GM19324 (cell line): ENCODE results near the gene CNN2.

ENCODE experiments used
- ATAC-seq: cut with Tn5 transposase; IDR thresholded peaks from one replicate; pipeline ENCODE4 v1.9.1; 2021; ENCODE audit warnings: mild to moderate bottlenecking, moderate library complexity; ENCODE audit not compliant: unreplicated experiment, low FRiP score

The CNN2 gene

DNA sequence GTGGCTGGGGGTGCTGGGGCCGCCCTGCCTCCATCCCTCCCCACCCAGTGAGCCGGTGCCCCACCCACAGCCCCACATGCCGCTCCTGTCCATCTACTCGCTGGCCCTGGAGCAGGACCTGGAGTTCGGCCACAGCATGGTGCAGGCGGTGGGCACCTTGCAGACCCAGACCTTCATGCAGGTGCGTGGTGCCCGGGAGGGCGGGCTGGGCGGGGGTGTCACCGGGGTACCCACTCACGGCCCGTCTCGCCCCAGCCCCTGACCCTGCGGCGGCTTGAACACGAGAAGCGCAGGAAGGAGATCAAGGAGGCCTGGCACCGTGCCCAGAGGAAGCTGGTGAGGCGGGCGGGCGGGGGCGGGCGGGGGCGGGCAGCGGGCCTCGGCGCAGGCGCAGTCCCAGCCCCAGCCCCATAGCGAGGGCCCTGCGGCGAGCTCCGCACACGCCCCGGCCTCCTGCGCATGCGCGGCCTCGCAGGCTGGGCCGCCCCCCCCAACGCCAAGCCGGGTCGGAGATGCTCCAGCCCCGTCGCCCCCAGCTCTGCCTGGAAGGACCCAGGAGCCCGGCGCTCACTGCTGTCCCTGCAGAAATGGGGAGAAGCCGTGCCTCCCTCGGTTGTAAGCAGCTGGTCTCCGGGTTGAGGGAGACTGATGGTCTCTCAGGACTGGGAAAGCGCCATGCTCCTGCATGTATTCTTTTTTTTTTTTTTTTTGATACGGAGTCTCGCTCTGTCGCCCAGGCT, 48.3 kb downstream of the CNN2 start:
- peak; percentile 57 for ATAC-seq

DNA sequence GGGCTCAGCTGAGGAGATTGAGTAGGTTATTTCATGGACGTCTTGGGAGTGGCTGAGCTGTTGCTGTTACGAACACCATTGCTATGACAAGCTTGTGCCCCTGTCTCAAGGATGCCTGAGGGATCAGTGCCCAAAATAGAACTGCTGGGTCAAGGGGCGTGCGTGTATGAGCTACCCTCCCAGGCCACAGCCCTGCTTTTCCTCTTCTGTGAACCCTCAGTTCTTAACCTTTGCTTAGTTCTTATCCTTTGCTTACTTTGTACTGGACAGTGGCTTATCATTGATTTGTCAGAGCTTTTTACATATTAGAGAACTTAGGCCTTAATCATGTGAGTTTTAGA, 49.6 kb downstream of the CNN2 start:
- no peak for ATAC-seq

DNA sequence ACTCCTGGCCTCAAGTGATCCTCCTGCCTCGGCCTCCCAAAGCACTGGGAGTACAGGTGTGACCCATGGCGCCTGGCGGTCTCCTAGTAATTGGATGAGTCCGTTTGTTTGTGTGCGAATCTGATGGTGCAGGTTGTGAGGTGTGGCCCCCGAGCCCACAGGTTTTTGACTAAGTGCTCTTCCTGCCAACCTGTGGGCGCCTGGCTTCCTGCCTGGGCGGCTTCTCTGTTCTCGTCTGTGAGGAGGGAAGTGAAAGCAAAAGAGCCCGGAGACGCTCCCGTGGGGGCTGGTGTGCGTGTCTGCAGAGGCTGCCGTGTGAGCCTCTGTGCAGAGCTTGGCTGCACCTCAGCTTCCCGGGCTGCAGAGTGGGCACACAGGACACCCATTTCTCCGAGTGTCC, 50.5 kb downstream of the CNN2 start:
- ATAC-seq: peak; percentile 60

DNA sequence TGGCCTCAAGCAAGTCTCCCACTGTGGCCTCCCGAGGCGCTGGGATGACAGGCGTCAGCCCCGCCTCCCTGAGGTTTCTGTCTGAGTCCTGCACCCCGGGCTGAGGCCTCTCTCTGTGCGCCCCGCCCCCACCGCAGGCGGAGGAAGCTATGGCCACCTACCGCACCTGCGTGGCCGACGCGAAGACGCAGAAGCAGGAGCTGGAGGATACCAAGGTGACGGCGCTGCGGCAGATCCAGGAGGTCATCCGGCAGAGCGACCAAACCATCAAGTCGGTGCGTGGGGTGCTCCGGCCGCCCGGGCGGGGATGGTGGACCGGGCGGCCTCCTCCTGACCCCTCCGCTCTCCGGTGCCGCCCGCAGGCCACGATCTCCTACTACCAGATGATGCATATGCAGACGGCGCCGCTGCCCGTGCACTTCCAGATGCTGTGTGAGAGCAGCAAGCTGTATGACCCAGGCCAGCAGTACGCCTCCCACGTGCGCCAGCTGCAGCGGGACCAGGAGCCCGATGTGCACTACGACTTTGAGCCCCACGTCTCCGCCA, 53.2 kb downstream of the CNN2 start:
- no peak for ATAC-seq

DNA sequence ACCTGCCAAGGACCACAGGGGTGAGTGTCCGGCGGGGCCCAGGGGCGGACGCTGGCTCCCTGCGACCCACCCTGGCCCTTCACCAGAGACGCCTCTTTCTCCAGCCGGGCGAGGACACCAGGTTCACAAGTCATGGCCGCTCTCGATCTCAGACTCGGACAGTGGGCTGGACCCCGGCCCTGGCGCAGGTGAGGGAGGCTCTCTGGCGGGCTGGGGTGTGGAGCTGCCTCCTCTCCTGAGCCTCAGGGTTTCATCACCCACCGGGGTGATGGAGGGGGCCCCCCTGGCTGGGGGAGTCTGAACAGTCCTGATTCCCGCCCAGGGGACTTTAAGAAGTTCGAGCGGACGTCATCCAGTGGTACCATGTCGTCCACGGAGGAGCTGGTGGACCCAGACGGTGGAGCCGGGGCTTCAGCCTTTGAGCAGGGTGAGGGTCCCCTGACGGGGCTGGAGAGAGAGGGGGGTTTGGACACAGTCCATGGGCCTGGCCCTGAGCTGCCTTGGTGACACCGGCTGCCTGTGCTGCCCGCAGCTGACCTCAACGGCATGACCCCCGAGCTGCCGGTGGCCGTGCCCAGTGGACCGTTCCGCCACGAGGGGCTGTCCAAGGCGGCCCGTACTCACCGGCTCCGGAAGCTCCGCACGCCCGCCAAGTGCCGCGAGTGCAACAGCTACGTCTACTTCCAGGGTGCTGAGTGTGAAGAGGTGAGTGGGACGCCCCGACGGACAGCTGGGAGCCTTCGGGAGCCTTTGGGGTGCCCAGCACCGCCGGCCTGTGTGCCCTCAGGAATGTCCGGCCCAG, 54.2 kb downstream of the CNN2 start:
- ATAC-seq: no peak

DNA sequence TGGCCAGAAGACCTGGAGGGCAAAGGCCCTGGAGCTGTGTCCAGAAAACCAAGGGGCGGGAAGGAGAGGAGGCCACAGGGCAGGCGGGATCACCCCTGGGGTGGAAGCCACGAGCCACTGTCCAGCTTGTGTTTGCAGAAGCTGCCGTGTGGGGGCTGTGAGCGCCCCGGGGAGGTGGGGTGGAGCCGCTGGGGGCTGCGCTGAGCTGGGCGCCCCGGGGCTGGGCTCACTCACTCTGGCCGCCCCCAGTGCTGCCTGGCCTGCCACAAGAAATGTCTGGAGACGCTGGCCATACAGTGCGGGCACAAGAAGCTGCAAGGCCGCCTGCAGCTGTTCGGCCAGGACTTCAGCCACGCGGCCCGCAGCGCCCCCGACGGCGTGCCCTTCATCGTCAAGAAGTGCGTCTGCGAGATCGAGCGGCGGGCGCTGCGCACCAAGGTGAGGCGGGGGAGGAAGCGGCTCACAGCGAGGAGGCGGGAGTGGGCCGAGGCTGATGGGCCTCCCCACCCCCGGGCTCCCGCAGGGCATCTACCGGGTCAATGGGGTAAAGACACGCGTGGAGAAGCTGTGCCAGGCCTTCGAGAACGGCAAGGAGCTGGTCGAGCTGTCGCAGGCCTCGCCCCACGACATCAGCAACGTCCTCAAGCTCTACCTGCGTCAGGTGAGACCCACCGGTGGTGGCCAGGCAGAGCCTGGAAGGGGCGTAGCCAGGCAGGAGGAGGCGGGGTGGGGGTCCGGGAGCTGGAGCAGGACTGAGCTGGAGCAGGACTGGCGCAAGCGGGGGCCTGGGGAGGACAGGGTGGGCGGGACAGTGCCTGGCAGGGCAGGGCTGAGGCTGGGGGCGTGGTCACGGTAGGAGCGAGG, 55.1 kb downstream of the CNN2 start:
- no peak for ATAC-seq

DNA sequence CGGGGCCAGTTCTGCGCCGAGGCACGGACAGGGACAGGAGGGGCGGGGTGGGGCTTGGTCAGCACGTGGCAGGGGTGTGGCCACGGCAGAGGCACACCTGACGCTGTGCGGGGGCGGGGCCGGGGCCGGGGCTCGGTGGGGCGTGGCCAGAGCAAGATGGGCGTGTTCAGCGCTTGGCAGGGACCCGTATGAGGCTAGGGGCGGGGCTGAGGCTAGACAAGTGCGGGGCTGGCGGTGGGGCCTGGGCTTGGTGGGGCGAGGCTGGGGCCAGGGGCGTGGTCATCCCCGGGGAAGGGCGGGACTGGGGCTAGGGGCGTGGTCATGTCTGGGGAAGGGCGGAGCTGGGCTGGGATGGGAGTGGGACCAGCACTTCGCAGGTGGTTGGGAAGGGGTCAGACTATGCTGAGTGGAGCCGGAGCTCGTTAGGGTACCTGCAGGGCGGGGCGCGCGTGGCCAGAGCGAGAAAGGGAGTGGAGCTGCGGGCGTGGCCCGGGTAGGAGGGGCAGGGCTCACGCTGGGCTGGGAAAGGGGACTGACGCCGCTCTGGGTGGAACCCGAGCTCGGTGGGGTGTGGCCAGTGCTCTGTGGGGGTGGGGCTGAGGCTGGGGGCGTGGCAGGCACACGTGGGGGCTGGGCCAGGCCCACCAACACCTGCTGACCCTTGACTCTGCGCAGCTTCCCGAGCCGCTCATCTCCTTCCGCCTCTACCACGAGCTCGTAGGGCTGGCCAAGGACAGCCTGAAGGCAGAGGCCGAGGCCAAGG, 55.9 kb downstream of the CNN2 start:
- ATAC-seq: no peak

DNA sequence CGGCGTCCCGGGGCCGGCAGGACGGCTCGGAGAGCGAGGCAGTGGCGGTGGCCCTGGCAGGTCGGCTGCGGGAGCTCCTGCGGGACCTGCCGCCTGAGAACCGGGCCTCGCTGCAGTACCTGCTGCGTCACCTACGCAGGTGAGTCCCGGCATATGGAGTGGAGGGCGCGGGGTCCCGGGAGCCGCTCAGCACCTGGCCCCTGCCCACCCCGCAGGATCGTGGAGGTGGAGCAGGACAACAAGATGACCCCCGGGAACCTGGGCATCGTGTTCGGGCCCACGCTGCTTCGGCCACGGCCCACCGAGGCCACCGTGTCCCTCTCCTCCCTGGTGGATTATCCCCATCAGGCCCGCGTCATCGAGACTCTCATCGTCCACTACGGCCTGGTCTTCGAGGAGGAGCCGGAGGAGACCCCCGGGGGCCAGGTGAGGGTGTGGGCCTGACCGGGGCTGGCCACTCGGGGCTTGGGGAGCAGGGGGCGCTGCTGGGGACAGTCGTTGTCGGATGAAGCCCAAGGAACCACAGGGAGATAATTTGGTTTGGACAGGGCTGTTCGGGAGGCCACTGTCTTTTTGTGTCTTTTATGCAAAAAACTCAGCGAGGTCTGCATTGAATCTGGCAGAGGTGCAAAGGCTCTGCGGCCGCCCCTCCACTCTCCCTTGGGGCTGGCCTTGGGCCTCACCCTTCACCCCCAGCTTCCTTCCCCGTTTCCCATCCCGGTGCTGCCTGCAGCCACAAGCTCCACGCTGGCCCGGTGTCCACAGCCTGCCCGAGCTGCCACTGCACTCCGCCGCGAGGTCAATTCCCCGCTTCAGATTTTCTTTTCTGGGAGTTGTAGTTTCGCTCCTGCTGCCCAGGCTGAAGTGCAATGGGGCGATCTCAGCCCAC, 56.8 kb downstream of the CNN2 start:
- no peak for ATAC-seq

DNA sequence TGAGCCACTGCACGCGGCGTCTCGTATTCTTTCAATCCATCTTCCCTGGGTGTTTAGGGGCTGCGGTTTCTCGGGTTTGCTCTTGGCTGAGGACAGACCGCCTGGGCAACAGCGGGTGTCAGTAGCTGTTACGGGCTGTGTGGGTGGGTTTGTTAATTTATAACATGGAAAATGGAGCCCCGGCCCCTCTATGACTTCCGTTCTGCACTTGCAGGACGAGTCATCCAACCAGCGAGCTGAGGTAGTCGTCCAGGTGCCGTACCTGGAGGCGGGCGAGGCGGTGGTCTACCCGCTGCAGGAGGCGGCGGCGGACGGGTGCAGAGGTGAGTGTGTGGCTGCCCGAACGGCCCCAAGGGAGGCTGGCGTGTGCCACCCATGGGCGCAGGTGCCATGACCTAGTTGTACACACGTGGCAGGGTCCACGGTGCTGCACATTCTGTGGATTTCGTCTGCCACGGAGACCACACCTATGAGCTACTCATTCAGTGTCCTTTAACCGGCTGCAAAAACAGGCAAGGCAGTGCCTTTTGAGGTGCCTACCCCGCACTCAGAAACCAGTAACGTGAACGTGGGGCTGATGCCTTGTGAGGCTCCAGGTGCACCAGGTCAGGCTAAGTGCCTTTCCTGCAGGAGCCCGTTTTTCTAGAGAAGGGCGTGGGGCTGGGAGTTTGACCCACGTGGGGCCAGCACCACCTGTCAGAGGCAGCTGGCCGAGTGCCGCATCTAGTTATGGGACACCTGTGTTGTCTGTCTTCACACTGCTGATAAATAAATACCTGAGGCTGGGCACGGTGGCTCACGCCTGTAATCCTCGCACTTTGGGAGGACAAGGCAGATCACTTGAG, 57.8 kb downstream of the CNN2 start:
- no peak for ATAC-seq

DNA sequence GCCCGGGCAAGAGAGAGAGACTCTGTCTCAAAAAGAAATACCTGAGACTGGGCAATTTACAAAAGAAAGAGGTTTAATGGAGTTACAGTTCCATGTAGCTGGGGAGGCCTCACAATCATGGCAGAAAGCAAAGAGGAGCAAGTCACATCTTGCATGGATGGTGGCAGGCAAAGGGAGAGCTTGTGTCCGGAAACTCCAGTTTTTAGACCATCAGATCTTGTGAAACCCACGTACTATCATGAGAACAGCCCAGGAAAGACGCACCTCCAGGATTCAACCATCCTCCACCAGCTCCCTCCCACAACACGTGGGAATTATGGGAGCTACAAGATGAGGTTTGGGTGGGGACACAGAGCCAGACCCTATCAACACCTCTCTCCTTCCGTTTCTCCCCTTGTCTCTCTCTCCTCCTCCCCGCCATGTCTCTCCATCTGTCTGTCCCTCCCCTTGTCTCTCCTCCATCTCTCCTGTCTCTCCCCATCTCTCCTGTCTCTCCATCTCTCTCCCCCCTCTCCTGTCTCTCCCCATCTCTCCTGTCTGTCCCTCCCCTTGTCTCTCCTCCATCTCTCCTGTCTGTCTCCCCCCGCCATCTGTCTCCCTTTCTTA, 58.7 kb downstream of the CNN2 start:
- ATAC-seq: no peak

DNA sequence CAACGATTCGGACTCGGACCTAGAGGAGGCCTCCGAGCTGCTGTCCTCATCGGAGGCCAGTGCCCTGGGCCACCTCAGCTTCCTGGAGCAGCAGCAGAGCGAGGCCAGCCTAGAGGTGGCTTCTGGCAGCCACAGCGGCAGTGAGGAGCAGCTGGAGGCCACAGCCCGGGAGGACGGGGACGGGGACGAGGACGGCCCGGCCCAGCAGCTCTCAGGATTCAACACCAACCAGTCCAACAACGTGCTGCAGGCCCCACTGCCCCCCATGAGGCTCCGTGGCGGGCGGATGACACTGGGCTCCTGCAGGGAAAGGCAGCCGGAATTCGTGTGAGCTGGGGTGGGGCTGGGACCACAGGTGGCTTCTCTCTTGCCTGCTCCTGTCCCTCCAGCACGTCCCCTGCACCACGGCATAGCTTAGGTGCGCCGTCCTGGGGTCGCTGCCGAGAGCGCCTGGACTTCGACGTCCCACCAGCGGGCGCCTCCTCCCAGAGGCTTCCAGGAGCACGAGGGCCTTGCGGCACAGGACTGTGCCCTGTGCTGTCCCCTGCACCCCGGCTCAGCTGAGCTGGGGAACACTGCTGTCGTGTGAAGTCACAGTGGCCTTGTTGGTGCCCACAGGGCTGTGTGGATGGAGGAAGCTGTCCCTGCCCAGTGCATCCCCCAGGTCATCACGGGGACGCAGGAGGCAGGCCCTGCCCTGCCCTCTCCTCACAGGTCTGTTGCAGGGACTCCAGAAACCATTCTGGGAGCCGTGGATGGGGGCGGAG, 59.5 kb downstream of the CNN2 start:
- ATAC-seq: no peak

DNA sequence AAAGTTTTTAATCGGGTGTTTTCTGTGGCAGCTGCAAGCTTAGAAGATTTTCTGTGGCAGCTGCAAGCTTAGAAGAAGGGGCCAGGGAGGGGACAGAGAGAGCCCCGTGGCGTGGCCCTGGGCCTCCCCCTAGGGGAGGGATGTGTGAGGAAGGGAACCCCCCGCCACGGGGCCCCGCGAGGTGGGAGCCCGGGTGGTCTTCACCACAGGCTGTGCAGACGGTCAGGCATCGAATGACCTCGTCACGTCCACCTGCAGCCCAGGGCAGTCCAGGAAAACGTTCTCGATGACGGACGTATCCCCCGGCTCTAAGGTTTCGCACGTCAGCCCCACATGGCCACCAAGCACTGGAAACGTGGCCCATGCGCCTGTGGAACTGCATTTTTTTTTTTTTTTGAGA, 60.2 kb downstream of the CNN2 start:
- no peak for ATAC-seq

DNA sequence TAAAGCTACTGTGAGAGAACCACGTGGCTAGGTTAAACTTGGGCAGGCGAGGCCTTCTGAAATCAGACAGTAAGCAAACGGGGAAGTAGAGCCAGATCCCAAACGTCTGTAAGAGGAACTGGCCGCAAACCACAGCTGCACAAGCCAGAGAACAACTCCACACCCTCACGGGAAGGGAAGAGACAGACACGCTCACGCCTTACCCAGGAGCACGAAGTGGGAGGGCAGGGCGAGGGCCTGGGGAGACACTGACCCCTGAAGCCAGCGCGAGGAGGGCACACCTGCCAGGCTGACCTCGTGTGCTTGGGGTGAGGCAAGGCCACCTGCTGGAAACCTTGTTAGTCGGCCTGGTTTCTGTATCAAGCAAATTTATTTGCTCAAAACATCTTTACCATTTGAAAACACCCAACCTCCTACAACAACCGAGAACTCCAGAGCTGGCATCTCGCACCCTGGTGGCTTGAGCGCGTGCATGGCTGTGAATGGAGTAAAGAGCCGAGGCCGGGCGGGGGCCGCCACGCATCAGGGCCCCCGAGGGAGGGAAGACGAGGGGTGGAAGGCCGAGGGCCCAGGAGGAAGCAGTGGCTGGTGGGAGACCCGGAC, 61.5 kb downstream of the CNN2 start:
- ATAC-seq: no peak

DNA sequence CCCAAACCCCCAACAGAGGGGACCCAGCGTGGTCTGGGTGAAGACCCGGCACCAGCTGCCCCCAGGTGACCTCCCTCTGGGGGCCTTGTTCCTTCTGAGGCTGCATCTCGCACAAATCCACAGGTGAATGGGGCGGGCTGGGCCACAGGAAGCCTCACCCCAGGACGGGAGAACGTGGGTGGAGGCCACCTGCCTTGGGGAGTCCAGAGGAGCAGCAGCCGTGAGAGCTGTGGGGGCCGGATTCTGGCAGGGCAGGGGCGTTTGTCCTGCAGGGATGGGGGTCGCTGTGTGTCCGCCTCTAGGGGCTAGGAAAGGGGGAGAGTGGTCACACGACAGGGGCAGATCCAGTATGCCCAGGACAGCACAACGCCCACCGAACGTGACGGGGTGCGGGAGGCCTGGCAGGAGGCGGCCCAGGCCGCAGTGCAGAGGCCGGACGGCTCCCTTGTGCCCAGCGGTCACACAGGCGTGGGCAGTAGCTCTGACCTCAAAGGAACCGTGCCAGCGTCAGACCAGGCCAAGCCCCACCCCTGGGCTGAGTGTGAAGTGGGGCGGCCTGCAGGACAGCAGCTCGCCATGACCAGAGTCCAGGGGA, 62.1 kb downstream of the CNN2 start:
- no peak for ATAC-seq
